ENCODE measurements around the gene FKBP1B.

GRCh38 chr2:24038786-24039499, 10.6 kb upstream of the FKBP1B start:
- no peak for TF ChIP-seq POLR2A (IDR thresholded peaks at IDR 0.05; ENCODE audit: low read depth, low read length)
- no peak for TF ChIP-seq POLR2AphosphoS5 (IDR thresholded peaks at IDR 0.05; ENCODE audit: low read depth, low read length)
